ENCODE measurements around the gene CACHD1. TPM values are rescaled to one million over a fixed set of nuclear protein-coding genes. Genes with fewer than 3 reads are reported as not detected.

The CACHD1 gene
- total and polyA plus RNA-seq, 2 donors from 2014 or later, result 3.9 to 8.2 TPM

DNA sequence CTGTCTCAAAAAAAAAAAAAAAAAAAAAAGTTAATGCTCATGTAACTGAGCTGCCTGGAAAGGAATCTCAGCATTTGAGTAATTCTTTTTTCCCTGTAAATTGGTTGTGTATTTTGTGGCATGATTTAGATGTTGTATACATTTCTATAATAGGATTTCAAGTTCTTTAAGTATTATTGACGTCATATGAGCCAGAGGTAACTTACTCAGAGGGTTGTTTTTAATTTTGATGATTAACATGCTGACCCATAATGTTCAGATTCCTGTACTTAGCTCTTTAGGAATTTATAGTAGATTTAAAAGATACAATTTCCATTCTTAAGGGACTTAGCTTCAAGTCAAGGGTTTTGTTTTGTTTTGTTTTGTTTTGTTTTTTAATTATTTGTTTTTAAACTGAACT is 120.4 kb downstream of the CACHD1 start:
- Histone ChIP-seq H3K27me3 (ENCODE audit: control insufficient read depth, insufficient read depth, low read length) (no peaks in the 10 kb centered on the region), H3K36me3 (ENCODE audit: control insufficient read depth in 2 of 3, insufficient read depth in 3 of 3, low read length in 3 of 3) (no peaks in the 10 kb centered on the region), H3K27ac (ENCODE audit: low read depth in 2 of 2, low read length in 2 of 2) (no peak overlapping the region), H3K4me1 (ENCODE audit: control insufficient read depth in 2 of 3, insufficient read depth in 2 of 3, low read depth in 1 of 3, low read length in 3 of 3) (no peaks in the 10 kb centered on the region), H3K9ac (ENCODE audit: low read length in 3 of 3) (no peak overlapping the region), H3K9me3 (ENCODE audit: control insufficient read depth in 2 of 3, insufficient read depth in 1 of 3, low read length in 3 of 3) (no peaks in the 10 kb centered on the region), H3K4me3 (ENCODE audit: low read length in 3 of 3) (no peak overlapping the region)
- DNase-seq, result no peak
- no peak for FAIRE-seq
- no peak for TF ChIP-seq CTCF (IDR thresholded peaks at IDR 0.05; ENCODE audit: borderline replicate concordance, extremely low read depth, insufficient read depth)
- intact Hi-C loops (cut with DNase I), result no loop called here

- H3K9ac ChIP-seq (ENCODE audit: low read length in 3 of 3), result no peak overlapping the region
- H3K27ac ChIP-seq (ENCODE audit: low read depth in 2 of 2, low read length in 2 of 2), result peak overlapping the region in 1 of 2 donors; percentile 18
- no peak overlapping the region for H3K4me3 ChIP-seq (ENCODE audit: low read length in 3 of 3)
- H3K27me3 ChIP-seq (ENCODE audit: control insufficient read depth, insufficient read depth, low read length), result no peaks in the 10 kb centered on the region
- no peaks in the 10 kb centered on the region for H3K36me3 ChIP-seq (ENCODE audit: control insufficient read depth in 2 of 3, insufficient read depth in 3 of 3, low read length in 3 of 3)
- no peaks in the 10 kb centered on the region for H3K9me3 ChIP-seq (ENCODE audit: control insufficient read depth in 2 of 3, insufficient read depth in 1 of 3, low read length in 3 of 3)
- no peak for TF ChIP-seq CTCF (IDR thresholded peaks at IDR 0.05; ENCODE audit: borderline replicate concordance, extremely low read depth, insufficient read depth)
- peaks cover 3 to 8% (median 4%) of the 10 kb centered on the region in 3 donors for H3K4me1 ChIP-seq (ENCODE audit: control insufficient read depth in 2 of 3, insufficient read depth in 2 of 3, low read depth in 1 of 3, low read length in 3 of 3)
- intact Hi-C loops (cut with DNase I), result no loop called here
- peak in 1 of 5 donors; percentile 17 for DNase-seq
- no peak for FAIRE-seq
Observed at GRCh38 chr1:64594446-64594845, 124.5 kb downstream of the CACHD1 start.

- peak in 1 of 5 donors; percentile 14 for DNase-seq
Observed at GRCh38 chr1:64595871-64596515, 126.1 kb downstream of the CACHD1 start.

More at GRCh38 chr1:64595871-64596515, 126.1 kb downstream of the CACHD1 start:
- Histone ChIP-seq H3K36me3 (ENCODE audit: control insufficient read depth in 2 of 3, insufficient read depth in 3 of 3, low read length in 3 of 3) (no peaks in the 10 kb centered on the region), H3K4me3 (ENCODE audit: low read length in 3 of 3) (no peak overlapping the region), H3K27ac (ENCODE audit: low read depth in 2 of 2, low read length in 2 of 2) (peak overlapping the region in 1 of 2 donors; percentile 64), H3K4me1 (ENCODE audit: control insufficient read depth in 2 of 3, insufficient read depth in 2 of 3, low read depth in 1 of 3, low read length in 3 of 3) (peaks cover 3 to 8% (median 4%) of the 10 kb centered on the region in 3 donors), H3K9me3 (ENCODE audit: control insufficient read depth in 2 of 3, insufficient read depth in 1 of 3, low read length in 3 of 3) (no peaks in the 10 kb centered on the region), H3K9ac (ENCODE audit: low read length in 3 of 3) (no peak overlapping the region), H3K27me3 (ENCODE audit: control insufficient read depth, insufficient read depth, low read length) (no peaks in the 10 kb centered on the region)
- intact Hi-C loops (cut with DNase I), result no loop called here
- no peak for TF ChIP-seq CTCF (IDR thresholded peaks at IDR 0.05; ENCODE audit: borderline replicate concordance, extremely low read depth, insufficient read depth)
- FAIRE-seq, result no peak
